Measurements from ENCODE around the gene NVL. TPM values are rescaled to one million over a fixed set of nuclear protein-coding genes. Genes with fewer than 3 reads are reported as not detected.
"Not testable (repeated sequence)": the region's sequence is repeated elsewhere in the genome, so short reads cannot be mapped to it uniquely, and the experiment has no call there.

The NVL gene
- total and polyA plus RNA-seq, 2 donors from 2014 or later, result 16.3 to 24.0 TPM

DNA sequence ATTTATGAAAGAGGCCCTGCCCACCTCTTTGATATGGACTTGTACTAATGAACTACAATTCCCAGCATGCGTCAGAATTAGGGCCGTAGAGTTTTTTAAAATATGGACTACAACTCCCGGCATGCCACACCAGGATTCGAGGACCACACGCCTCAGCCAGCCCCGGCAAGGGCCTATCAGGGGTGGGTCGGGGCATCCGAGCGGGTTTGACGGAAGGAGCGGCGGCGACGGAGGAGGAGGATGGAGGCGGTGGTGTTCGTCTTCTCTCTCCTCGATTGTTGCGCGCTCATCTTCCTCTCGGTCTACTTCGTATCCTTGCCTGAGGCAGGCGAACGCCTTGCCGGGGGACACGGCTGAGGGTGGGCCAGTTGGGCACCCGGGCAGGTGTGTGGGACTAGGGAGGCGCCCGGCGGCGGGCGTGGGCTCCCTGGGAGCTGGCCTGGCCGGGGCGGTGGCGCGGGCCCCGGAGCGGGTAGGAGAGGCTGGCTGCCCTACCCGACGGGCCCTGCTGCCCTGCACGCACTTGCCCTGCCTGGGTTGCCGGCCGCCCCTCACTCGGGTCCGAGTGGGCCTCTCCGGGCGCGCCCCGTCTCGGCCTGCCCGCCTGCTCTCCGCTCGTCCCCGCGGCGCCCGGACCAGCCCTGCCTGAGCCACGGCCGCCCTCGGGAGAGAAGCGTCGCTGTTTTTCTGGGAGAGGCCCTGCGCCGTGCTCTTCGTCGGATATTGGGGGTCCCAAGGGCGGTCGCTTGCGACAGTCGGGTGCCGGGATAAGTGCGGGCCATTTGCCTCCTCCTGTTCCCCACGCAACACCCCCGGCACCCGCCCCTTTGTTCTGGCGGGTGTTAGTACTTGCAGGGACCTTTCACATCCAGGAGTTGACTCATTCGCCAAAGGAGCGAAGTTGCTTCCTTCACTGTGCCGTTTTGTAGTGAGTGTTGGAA is 27.0 kb upstream of the NVL start, which contains the start of gene CNIH4:
Gene CNIH4 (plus strand): TSS at position 195 of the 941 bp plus-strand sequence. CDS start 46 bp downstream, at position 241.
- intact Hi-C loops (cut with DNase I), result no loop called here
- no peaks in the 10 kb centered on the region for H3K9me3 ChIP-seq (ENCODE audit: control insufficient read depth in 2 of 3, insufficient read depth in 1 of 3, low read length in 3 of 3)
- H3K27ac ChIP-seq (ENCODE audit: low read depth in 2 of 2, low read length in 2 of 2), result peak within 1 kb of the TSS; percentile 91 to 93
- peak; percentile 92 to 98 (median 97) for DNase-seq
- H3K27me3 ChIP-seq (ENCODE audit: control insufficient read depth, insufficient read depth, low read length), result no peaks in the 10 kb centered on the region
- peak within 1 kb of the TSS; percentile 69 to 82 (median 79) for H3K9ac ChIP-seq (ENCODE audit: low read length in 3 of 3)
- peak within 1 kb of the TSS; percentile 69 to 86 (median 86) for H3K4me3 ChIP-seq (ENCODE audit: low read length in 3 of 3)
- FAIRE-seq, result peak; percentile 91
- no peaks in the 10 kb centered on the region for H3K36me3 ChIP-seq (ENCODE audit: control insufficient read depth in 2 of 3, insufficient read depth in 3 of 3, low read length in 3 of 3)
- TF ChIP-seq, protein P1, sequence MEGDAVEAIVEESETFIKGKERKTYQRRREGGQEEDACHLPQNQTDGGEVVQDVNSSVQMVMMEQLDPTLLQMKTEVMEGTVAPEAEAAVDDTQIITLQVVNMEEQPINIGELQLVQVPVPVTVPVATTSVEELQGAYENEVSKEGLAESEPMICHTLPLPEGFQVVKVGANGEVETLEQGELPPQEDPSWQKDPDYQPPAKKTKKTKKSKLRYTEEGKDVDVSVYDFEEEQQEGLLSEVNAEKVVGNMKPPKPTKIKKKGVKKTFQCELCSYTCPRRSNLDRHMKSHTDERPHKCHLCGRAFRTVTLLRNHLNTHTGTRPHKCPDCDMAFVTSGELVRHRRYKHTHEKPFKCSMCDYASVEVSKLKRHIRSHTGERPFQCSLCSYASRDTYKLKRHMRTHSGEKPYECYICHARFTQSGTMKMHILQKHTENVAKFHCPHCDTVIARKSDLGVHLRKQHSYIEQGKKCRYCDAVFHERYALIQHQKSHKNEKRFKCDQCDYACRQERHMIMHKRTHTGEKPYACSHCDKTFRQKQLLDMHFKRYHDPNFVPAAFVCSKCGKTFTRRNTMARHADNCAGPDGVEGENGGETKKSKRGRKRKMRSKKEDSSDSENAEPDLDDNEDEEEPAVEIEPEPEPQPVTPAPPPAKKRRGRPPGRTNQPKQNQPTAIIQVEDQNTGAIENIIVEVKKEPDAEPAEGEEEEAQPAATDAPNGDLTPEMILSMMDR (IDR thresholded peaks at IDR 0.05; ENCODE audit: borderline replicate concordance, extremely low read depth, insufficient read depth), result no peak
- H3K4me1 ChIP-seq (ENCODE audit: control insufficient read depth in 2 of 3, insufficient read depth in 2 of 3, low read depth in 1 of 3, low read length in 3 of 3), result peaks cover 3 to 11% (median 10%) of the 10 kb centered on the region in 3 donors

DNA sequence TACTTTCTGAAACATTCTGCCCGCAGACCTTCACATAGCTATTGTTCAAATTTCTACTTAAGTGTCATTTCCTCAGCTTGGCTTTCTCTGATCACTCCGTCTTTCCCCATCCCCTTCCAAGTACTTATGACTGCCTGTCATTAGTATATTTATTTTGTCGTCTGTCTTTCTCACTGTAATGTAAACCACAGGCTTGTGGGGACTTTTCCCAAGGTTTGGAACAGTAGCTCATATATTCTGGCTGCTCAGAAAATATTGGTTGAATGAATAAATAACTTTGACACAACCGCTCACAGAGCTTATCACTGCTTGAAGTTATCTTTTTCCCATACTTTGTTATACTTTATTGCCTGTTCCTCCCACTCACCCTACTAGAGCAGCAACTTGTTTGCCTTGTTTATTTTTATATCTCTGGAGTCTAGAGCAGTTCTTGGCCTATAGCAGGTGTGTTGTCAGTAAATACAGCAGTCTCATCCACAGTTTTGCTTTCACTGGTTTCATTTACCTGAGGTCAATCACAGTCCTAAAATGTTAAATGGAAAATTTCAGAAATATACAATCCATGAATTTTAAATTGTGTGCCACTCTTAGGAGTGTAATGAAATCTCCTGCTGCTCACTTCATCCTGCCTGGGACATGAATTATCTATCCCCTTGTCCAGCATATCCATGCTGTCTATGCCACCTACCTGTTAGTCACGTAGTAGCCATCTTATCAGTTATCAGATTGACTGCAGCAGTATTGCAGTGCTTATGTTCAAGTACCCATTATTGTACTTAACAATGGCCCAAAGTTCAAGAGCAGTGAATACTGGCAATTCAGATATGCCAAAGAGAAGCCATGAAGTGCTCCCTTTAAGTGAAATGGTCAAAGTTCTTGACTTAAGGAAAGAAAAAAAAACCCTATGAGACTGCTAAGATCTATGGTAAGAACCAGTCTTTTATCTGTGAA is 24.3 kb upstream of the NVL start:
- Histone ChIP-seq H3K27ac (ENCODE audit: low read depth in 2 of 2, low read length in 2 of 2) (no peak overlapping the region), H3K9me3 (ENCODE audit: control insufficient read depth in 2 of 3, insufficient read depth in 1 of 3, low read length in 3 of 3) (no peaks in the 10 kb centered on the region), H3K27me3 (ENCODE audit: control insufficient read depth, insufficient read depth, low read length) (no peaks in the 10 kb centered on the region), H3K9ac (ENCODE audit: low read length in 3 of 3) (no peak overlapping the region), H3K4me3 (ENCODE audit: low read length in 3 of 3) (no peak overlapping the region), H3K36me3 (ENCODE audit: control insufficient read depth in 2 of 3, insufficient read depth in 3 of 3, low read length in 3 of 3) (no peaks in the 10 kb centered on the region), H3K4me1 (ENCODE audit: control insufficient read depth in 2 of 3, insufficient read depth in 2 of 3, low read depth in 1 of 3, low read length in 3 of 3) (peaks cover 3 to 11% (median 10%) of the 10 kb centered on the region in 3 donors)
- TF ChIP-seq, protein P1 (IDR thresholded peaks at IDR 0.05; ENCODE audit: borderline replicate concordance, extremely low read depth, insufficient read depth), result no peak
- intact Hi-C loops (cut with DNase I), result no loop called here
- FAIRE-seq (no peak), DNase-seq (no peak)

DNA sequence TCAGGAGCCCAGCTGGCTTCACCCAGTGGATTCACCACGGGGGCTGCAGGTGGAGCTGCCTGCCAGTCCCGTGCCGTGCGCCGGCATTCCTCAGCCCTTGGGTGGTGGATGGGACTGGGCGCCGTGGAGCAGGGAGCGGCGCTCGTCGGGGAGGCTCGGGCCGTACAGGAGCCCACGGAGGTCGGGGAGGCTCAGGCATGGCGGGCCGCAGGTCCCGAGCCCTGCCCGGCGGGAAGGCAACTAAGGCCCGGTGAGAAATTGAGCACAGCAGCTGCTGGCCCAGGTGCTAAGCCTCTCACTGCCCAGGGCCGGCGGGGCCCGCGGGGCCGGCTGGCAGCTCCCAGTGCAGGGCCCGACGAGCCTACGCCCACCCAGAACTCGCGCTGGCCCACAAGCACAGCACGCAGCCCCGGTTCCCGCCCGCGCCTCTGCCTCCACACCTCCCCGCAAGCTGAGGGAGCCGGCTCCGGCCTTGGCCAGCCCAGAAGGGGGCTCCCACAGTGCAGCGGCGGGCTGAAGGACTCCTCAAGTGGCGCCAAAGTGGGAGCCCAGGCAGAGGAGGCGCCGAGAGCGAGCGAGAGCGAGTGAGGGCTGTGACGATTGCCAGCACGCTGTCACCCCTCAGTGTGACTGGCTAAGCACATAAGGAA is 22.6 kb upstream of the NVL start:
- intact Hi-C loops (cut with DNase I); H3K9ac ChIP-seq (ENCODE audit: low read length in 3 of 3); FAIRE-seq; H3K36me3 ChIP-seq (ENCODE audit: control insufficient read depth in 2 of 3, insufficient read depth in 3 of 3, low read length in 3 of 3); H3K9me3 ChIP-seq (ENCODE audit: control insufficient read depth in 2 of 3, insufficient read depth in 1 of 3, low read length in 3 of 3); H3K4me3 ChIP-seq (ENCODE audit: low read length in 3 of 3); H3K4me1 ChIP-seq (ENCODE audit: control insufficient read depth in 2 of 3, insufficient read depth in 2 of 3, low read depth in 1 of 3, low read length in 3 of 3); H3K27ac ChIP-seq (ENCODE audit: low read depth in 2 of 2, low read length in 2 of 2); H3K27me3 ChIP-seq (ENCODE audit: control insufficient read depth, insufficient read depth, low read length): not testable (repeated sequence)
- DNase-seq, result peak in 1 of 5 donors; percentile 66

DNA sequence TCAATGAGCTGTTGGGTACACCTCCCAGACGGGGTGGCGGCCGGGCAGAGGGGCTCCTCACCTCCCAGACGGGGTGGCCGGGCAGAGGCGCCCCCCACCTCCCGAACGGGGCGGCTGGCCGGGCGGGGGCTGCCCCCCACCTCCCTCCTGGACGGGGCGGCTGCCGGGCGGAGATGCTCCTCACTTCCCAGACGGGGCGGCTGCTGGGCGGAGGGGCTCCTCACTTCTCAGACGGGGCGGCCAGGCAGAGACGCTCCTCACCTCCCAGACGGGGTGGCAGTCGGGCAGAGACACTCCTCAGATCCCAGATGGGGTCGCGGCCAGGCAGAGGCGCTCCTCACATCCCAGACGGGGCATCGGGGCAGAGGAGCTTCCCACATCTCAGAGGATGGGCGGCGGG is 19.7 kb upstream of the NVL start:
- H3K9me3 ChIP-seq (ENCODE audit: control insufficient read depth in 2 of 3, insufficient read depth in 1 of 3, low read length in 3 of 3); H3K27me3 ChIP-seq (ENCODE audit: control insufficient read depth, insufficient read depth, low read length); FAIRE-seq; H3K27ac ChIP-seq (ENCODE audit: low read depth in 2 of 2, low read length in 2 of 2); intact Hi-C loops (cut with DNase I); H3K4me3 ChIP-seq (ENCODE audit: low read length in 3 of 3); H3K4me1 ChIP-seq (ENCODE audit: control insufficient read depth in 2 of 3, insufficient read depth in 2 of 3, low read depth in 1 of 3, low read length in 3 of 3); H3K36me3 ChIP-seq (ENCODE audit: control insufficient read depth in 2 of 3, insufficient read depth in 3 of 3, low read length in 3 of 3); H3K9ac ChIP-seq (ENCODE audit: low read length in 3 of 3); DNase-seq: not testable (repeated sequence)
